22Rv1 (cell line): Measurements from ENCODE around the gene LILRA5.

Experiments
- CTCF ChIP-seq: fragments of 450-650 bp; IDR thresholded peaks from 2 replicates; pipeline ENCODE4 v1.5.1; 2017; ENCODE audit warnings: mild to moderate bottlenecking
- ZFX ChIP-seq: fragments of 450-650 bp; IDR thresholded peaks from 2 replicates; pipeline ENCODE4 v1.6.1; 2017; ENCODE audit warnings: antibody characterized with exemption, borderline replicate concordance

GRCh38 chr19:54356444-54357056 is 43.6 kb upstream of the LILRA5 start:
- TF ChIP-seq ZFX (no peak), CTCF (no peak)
